ENCODE data around the gene MAPKAPK5.

The MAPKAPK5 gene

DNA sequence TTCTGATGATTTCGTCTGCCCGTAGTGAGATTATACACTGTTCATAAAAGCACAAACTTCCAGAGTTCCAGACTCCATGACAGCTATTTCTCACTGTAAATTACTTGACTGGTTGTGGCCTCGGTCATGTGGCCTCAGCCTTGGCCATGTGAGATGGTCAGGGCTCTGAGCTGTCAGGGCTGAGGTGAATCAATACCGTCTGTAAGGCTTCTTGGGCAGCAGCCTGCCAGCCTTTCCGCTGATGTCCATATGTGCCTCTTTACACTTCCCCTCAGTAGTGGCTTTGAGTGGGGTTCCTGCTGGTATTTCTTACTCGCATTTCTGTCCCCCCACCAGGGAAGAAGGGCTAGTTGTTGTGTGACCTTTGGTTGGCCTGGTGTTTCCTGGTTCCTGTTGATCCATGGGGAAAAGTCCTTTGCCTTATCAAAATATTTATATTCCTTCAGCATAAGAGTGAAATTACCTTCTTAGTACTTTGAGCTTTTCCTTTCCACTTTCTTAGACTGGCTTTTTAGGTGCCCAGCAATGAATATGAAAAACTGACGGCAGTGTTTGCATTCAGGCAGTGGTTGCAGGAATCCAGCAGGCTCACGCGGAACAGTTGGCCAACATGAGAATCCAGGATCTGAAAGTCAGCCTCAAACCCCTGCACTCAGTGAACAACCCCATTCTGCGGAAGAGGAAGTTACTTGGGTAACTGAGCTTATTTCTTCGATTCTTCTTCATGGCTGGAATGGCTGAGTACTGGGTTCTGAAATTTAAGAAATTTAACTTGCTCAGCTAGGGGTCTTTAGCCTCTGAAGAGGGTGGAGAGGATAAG, 46.1 kb downstream of the MAPKAPK5 start:
- TF ChIP-seq, protein P1, sequence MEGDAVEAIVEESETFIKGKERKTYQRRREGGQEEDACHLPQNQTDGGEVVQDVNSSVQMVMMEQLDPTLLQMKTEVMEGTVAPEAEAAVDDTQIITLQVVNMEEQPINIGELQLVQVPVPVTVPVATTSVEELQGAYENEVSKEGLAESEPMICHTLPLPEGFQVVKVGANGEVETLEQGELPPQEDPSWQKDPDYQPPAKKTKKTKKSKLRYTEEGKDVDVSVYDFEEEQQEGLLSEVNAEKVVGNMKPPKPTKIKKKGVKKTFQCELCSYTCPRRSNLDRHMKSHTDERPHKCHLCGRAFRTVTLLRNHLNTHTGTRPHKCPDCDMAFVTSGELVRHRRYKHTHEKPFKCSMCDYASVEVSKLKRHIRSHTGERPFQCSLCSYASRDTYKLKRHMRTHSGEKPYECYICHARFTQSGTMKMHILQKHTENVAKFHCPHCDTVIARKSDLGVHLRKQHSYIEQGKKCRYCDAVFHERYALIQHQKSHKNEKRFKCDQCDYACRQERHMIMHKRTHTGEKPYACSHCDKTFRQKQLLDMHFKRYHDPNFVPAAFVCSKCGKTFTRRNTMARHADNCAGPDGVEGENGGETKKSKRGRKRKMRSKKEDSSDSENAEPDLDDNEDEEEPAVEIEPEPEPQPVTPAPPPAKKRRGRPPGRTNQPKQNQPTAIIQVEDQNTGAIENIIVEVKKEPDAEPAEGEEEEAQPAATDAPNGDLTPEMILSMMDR (IDR thresholded peaks at IDR 0.05; ENCODE audit: unreplicated experiment in 3 of 3), result no peak
- H3K9me3 Mint-ChIP-seq, result no peaks in the 10 kb centered on the region
- H3K27me3 Mint-ChIP-seq (ENCODE audit: low read depth), result no peaks in the 10 kb centered on the region

DNA sequence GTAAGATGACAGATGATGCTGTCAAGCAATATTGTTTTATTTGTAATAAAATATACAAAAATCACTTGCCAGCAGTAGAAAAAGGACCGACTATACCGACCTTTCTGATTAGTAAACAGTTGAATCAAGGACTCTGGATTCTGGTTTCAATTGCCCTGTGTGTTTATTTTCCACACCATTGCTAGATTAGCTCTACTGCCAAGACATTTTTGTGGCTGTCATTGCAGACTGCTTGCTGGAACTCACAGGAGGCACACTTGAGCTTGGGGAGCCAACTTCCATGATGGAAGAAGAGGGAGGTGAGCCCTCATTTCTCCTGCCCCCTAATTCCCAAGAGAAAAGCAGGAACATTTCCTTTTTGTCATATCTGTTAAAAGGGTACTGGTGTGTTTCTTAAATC, 51.3 kb downstream of the MAPKAPK5 start:
- no peaks in the 10 kb centered on the region for H3K4me1 Mint-ChIP-seq
- no peaks in the 10 kb centered on the region for H3K9me3 Mint-ChIP-seq
- TF ChIP-seq, protein P1 (IDR thresholded peaks at IDR 0.05; ENCODE audit: unreplicated experiment in 3 of 3), result no peak
- H3K27me3 Mint-ChIP-seq (ENCODE audit: low read depth), result no peaks in the 10 kb centered on the region
- peaks cover 68% of the 10 kb centered on the region for H3K36me3 Mint-ChIP-seq (ENCODE audit: low read depth)
- H3K4me3 Mint-ChIP-seq, result no peak overlapping the region
- H3K27ac Mint-ChIP-seq, result no peak overlapping the region

More for the DNA sequence above, 46.1 kb downstream of the MAPKAPK5 start:
- H3K4me3 Mint-ChIP-seq, result no peak overlapping the region
- H3K4me1 Mint-ChIP-seq, result no peaks in the 10 kb centered on the region
- H3K36me3 Mint-ChIP-seq (ENCODE audit: low read depth), result peaks cover 83% of the 10 kb centered on the region
- peak overlapping the region in 1 of 3 experiments; percentile 81 for H3K27ac Mint-ChIP-seq

DNA sequence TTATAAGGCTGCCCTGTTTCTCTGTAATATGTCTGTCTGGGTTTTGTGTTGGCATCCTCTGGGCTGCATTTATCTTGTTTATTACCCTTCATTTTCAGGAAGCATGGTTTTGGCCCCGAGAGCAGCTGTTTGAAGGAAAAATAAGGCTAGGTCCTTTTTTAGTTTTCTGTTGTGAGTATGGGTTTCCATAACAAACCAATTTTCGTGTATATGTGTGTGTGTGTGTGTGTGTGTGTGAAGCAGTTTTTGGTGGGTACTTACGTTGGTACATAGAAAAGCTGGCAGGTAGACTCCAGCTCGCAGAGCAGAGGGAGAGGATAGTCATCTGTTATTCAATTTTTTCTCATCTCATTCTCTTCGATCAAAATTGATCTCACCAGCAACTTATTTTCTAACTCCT, 52.5 kb downstream of the MAPKAPK5 start:
- H3K27me3 Mint-ChIP-seq (ENCODE audit: low read depth), result no peaks in the 10 kb centered on the region
- H3K27ac Mint-ChIP-seq, result no peak overlapping the region
- no peak overlapping the region for H3K4me3 Mint-ChIP-seq
- H3K4me1 Mint-ChIP-seq, result no peaks in the 10 kb centered on the region
- no peaks in the 10 kb centered on the region for H3K9me3 Mint-ChIP-seq
- TF ChIP-seq, protein P1 (IDR thresholded peaks at IDR 0.05; ENCODE audit: unreplicated experiment in 3 of 3), result no peak
- H3K36me3 Mint-ChIP-seq (ENCODE audit: low read depth), result peaks cover 65% of the 10 kb centered on the region

DNA sequence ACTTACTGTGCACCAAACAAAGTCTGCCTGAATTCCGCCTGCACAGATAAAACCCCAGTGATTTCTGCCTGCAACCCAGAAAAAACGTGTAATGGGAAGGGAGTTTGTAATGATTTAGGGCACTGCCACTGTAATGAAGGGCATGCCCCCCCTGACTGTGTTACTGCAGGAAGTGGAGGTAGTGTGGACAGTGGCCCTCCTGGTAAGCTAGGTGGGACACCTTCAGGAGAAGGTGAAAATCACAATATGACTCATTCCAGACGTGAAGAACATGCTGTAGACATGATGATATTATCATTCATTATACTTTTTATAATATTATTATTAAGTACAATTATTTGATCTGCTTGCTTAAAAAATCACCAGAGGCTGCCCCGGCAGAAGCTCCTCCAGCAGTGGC, 59.2 kb downstream of the MAPKAPK5 start:
- Mint-ChIP-seq H3K27ac (no peak overlapping the region), H3K9me3 (peaks cover 11% of the 10 kb centered on the region), H3K4me1 (no peaks in the 10 kb centered on the region), H3K4me3 (no peak overlapping the region), H3K36me3 (ENCODE audit: low read depth) (peaks cover 58% of the 10 kb centered on the region), H3K27me3 (ENCODE audit: low read depth) (no peaks in the 10 kb centered on the region)
- TF ChIP-seq, protein P1 (IDR thresholded peaks at IDR 0.05; ENCODE audit: unreplicated experiment in 3 of 3), result no peak

DNA sequence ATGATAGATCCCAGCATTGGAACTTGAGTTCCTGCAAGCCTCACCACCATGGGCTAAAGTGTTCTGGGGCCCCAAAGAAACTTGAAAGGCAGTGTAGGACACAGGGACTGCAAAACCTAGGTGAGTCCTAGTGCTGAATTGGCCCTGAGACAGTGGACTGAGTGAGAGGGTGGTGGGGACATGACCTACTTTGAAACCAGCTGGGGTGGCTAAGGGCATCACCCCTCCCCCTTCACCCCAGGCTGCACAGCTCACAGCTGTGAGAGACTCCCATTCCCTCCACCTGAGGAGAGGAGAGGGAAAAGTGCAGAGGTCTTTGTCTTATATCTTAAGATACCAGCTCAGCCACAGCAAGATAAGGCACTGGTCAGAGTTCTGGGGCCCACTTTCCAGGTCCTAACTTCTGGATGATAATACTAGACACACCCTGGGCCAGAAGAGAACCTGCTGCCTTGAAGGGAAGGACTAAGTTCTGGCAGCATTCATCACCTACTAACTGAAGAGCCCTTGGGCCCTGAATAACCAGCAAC, 62.5 kb downstream of the MAPKAPK5 start:
- Mint-ChIP-seq H3K9me3 (peaks cover 31% of the 10 kb centered on the region), H3K36me3 (ENCODE audit: low read depth) (peaks cover 64% of the 10 kb centered on the region), H3K27me3 (ENCODE audit: low read depth) (no peaks in the 10 kb centered on the region), H3K27ac (no peak overlapping the region), H3K4me1 (no peaks in the 10 kb centered on the region), H3K4me3 (no peak overlapping the region)
- TF ChIP-seq, protein P1 (IDR thresholded peaks at IDR 0.05; ENCODE audit: unreplicated experiment in 3 of 3), result no peak

DNA sequence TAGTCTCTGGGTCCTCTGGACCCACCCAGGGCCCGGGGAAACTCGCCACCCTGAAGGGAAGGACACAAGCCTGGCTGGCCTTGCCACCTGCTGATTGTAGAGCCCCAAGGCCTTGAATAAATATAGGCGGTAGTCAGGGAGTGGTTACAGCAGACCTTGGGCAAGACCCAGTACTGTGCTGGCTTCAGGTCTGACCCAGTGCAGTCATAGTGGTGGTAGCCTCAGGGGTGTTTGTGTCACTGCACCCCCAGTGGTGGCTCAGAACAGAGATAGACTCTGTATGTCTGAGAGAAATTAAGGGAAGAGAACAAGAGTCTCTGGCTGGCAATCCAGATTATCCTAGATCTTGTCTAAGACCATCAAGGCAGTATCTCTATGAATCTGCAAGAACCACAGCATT, 63.5 kb downstream of the MAPKAPK5 start:
- no peak overlapping the region for H3K27ac Mint-ChIP-seq
- TF ChIP-seq, protein P1 (IDR thresholded peaks at IDR 0.05; ENCODE audit: unreplicated experiment in 3 of 3), result no peak
- H3K4me1 Mint-ChIP-seq, result no peaks in the 10 kb centered on the region
- H3K9me3 Mint-ChIP-seq, result peaks cover 37% of the 10 kb centered on the region
- H3K27me3 Mint-ChIP-seq (ENCODE audit: low read depth), result no peaks in the 10 kb centered on the region
- no peak overlapping the region for H3K4me3 Mint-ChIP-seq
- peaks cover 66% of the 10 kb centered on the region for H3K36me3 Mint-ChIP-seq (ENCODE audit: low read depth)

All from nephron (organoid).